Smooth muscle cell (in vitro differentiated cells): ENCODE results near the gene NAA40. TPM values are rescaled to one million over a fixed set of nuclear protein-coding genes. Genes with fewer than 3 reads are reported as not detected.

Experiments
- DNase-seq: peaks from one replicate; lab custom pipeline; 2025; ENCODE audit not compliant: unreplicated experiment; lab: John Stamatoyannopoulos, UW
- H2AFZ ChIP-seq: fragments of 200-600 bp; sonication (generic); 2 replicates; pipeline ENCODE4 v1.6.0; 2016; ENCODE audit warnings: antibody characterized with exemption, low read depth, mild to moderate bottlenecking
- H3F3A ChIP-seq: fragments of 200-600 bp; sonication (generic); 2 replicates; pipeline ENCODE4 v1.6.0; 2017; ENCODE audit warnings: antibody characterized with exemption, low read depth
- H3K27ac ChIP-seq: fragments of 200-600 bp; sonication (generic); 2 replicates; pipeline ENCODE4 v1.5.1; 2016; ENCODE audit warnings: low read depth, mild to moderate bottlenecking
- H3K27me3 ChIP-seq: fragments of 200-600 bp; sonication (generic); 2 replicates; pipeline ENCODE4 v1.6.1; 2016; ENCODE audit warnings: low read depth, mild to moderate bottlenecking
- H3K36me3 ChIP-seq: fragments of 200-600 bp; sonication (generic); 2 replicates; pipeline ENCODE4 v1.5.1; 2016; ENCODE audit warnings: low read depth
- H3K4me1 ChIP-seq: fragments of 200-600 bp; sonication (generic); 2 replicates; pipeline ENCODE4 v1.5.1; 2016; ENCODE audit warnings: low read depth
- H3K4me2 ChIP-seq: fragments of 200-600 bp; sonication (generic); 2 replicates; pipeline ENCODE4 v1.6.0; 2016; ENCODE audit warnings: mild to moderate bottlenecking
- H3K4me3 ChIP-seq: fragments of 200-600 bp; sonication (generic); 2 replicates; pipeline ENCODE4 v1.5.1; 2016; ENCODE audit warnings: mild to moderate bottlenecking
- H3K79me2 ChIP-seq: fragments of 200-600 bp; sonication (generic); 2 replicates; pipeline ENCODE4 v1.6.0; 2016; ENCODE audit warnings: low read depth, mild to moderate bottlenecking
- H3K9ac ChIP-seq: fragments of 200-600 bp; sonication (generic); 2 replicates; pipeline ENCODE4 v1.6.0; 2016; ENCODE audit warnings: low read depth
- H3K9me3 ChIP-seq: fragments of 200-600 bp; sonication (generic); replicated peaks from 2 replicates; pipeline ENCODE4 v1.5.1; 2016; ENCODE audit warnings: low read depth
- H4K20me1 ChIP-seq: fragments of 200-600 bp; sonication (generic); 2 replicates; pipeline ENCODE4 v1.6.0; 2016; ENCODE audit warnings: low read depth
- WGBS: methylation state at CpG from one replicate; pipeline ENCODE4 v1.1.7; 2016; ENCODE audit warnings: low lambda C conversion rate; 5-methylcytosine and 5-hydroxymethylcytosine counted together
- polyA plus RNA-seq: library from polyadenylated mRNA; unstranded; fragments of >200 nt; fragmentation: Nextera tagmentation; extraction: Ambion mirVana; gene quantifications from 2 replicates; pipeline ENCODE4 v1.2.1, GENCODE V29; 2016
- total RNA-seq: library from RNA; depleted of rRNA; stranded (reverse); fragments of >200 nt; gene quantifications from 2 replicates; pipeline ENCODE4 v1.2.3, GENCODE V29; 2014
- TF ChIP-seq, protein P1 (sequence below): fragments of 200-600 bp; sonication (generic); IDR thresholded peaks from 2 replicates; pipeline ENCODE4 v1.5.1; 2017; ENCODE audit warnings: borderline replicate concordance, mild to moderate bottlenecking, antibody characterized with exemption; ENCODE audit not compliant: insufficient read depth, poor library complexity, severe bottlenecking

The NAA40 gene
- total and polyA plus RNA-seq, 2 experiments from 2014 or later, result 7.6 to 11.3 TPM

- TF ChIP-seq, protein P1, sequence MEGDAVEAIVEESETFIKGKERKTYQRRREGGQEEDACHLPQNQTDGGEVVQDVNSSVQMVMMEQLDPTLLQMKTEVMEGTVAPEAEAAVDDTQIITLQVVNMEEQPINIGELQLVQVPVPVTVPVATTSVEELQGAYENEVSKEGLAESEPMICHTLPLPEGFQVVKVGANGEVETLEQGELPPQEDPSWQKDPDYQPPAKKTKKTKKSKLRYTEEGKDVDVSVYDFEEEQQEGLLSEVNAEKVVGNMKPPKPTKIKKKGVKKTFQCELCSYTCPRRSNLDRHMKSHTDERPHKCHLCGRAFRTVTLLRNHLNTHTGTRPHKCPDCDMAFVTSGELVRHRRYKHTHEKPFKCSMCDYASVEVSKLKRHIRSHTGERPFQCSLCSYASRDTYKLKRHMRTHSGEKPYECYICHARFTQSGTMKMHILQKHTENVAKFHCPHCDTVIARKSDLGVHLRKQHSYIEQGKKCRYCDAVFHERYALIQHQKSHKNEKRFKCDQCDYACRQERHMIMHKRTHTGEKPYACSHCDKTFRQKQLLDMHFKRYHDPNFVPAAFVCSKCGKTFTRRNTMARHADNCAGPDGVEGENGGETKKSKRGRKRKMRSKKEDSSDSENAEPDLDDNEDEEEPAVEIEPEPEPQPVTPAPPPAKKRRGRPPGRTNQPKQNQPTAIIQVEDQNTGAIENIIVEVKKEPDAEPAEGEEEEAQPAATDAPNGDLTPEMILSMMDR, result peak; percentile 54
- H3K36me3 ChIP-seq, result no peaks in the 10 kb centered on the region
- H3K9me3 ChIP-seq, result no peaks in the 10 kb centered on the region
- no peaks in the 10 kb centered on the region for H3F3A ChIP-seq
- H3K4me2 ChIP-seq, result no peak overlapping the region
- H3K9ac ChIP-seq, result no peak overlapping the region
- no peak overlapping the region for H2AFZ ChIP-seq
- peaks cover 25% of the 10 kb centered on the region for H3K79me2 ChIP-seq
- DNase-seq, result peak; percentile 12
- no peak overlapping the region for H3K4me3 ChIP-seq
- H3K27me3 ChIP-seq, result no peaks in the 10 kb centered on the region
- peaks cover 30% of the 10 kb centered on the region for H4K20me1 ChIP-seq
- H3K27ac ChIP-seq, result no peak overlapping the region
- H3K4me1 ChIP-seq, result no peaks in the 10 kb centered on the region
- 66% methylated on average over 14 of the region's 14 CpGs for WGBS
Measured at GRCh38 chr11:63945477-63946163, 6.8 kb downstream of the NAA40 start.

GRCh38 chr11:63951779-63952536 is 13.2 kb downstream of the NAA40 start:
- DNase-seq, result no peak
- H3K27ac ChIP-seq, result no peak overlapping the region
- no peaks in the 10 kb centered on the region for H3K79me2 ChIP-seq
- 76% methylated on average over 20 of the region's 20 CpGs for WGBS
- TF ChIP-seq, protein P1, result no peak
- H3K4me2 ChIP-seq, result no peak overlapping the region
- H3K9ac ChIP-seq, result no peak overlapping the region
- no peaks in the 10 kb centered on the region for H3F3A ChIP-seq
- H3K4me1 ChIP-seq, result no peaks in the 10 kb centered on the region
- H2AFZ ChIP-seq, result no peak overlapping the region
- H4K20me1 ChIP-seq, result no peaks in the 10 kb centered on the region
- no peaks in the 10 kb centered on the region for H3K9me3 ChIP-seq
- no peaks in the 10 kb centered on the region for H3K27me3 ChIP-seq
- H3K36me3 ChIP-seq, result no peaks in the 10 kb centered on the region
- no peak overlapping the region for H3K4me3 ChIP-seq

GRCh38 chr11:63952570-63952969 is 13.8 kb downstream of the NAA40 start:
- no peak for DNase-seq
- TF ChIP-seq, protein P1, result no peak
- H3K36me3 ChIP-seq, result no peaks in the 10 kb centered on the region
- H3K4me1 ChIP-seq, result no peaks in the 10 kb centered on the region
- H2AFZ ChIP-seq, result no peak overlapping the region
- no peak overlapping the region for H3K4me3 ChIP-seq
- no peak overlapping the region for H3K27ac ChIP-seq
- H3K27me3 ChIP-seq, result no peaks in the 10 kb centered on the region
- H3F3A ChIP-seq, result no peaks in the 10 kb centered on the region
- no peaks in the 10 kb centered on the region for H3K79me2 ChIP-seq
- H3K4me2 ChIP-seq, result no peak overlapping the region
- H3K9ac ChIP-seq, result no peak overlapping the region
- 98% methylated on average over 4 of the region's 4 CpGs for WGBS
- no peaks in the 10 kb centered on the region for H4K20me1 ChIP-seq
- H3K9me3 ChIP-seq, result no peaks in the 10 kb centered on the region
